NK-92 (cell line): ENCODE measurements around the gene ART3.

Experiments used
- DNase-seq: peaks from one replicate; lab custom pipeline; 2025; ENCODE audit not compliant: unreplicated experiment; lab: John Stamatoyannopoulos, UW

Gene ART3

DNA sequence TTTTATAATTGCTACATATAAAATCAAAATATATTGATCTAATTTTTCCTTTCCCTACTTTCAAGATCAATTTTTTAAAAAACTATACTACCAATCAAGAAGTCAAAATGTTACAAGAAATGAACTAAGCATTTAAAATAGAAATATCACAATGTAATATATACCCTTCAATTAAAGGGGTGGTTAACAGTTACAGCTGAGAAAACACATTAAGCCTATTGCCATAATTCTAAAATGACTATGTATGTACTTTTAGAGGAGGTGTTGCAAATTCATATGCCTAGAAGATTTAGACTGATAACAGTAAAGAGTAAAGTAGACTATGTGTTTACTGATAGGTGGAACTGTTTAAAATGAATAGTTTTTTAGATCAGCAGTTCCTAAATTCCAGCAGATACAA lies 70.0 kb downstream of the ART3 start:
- no peak for DNase-seq

DNA sequence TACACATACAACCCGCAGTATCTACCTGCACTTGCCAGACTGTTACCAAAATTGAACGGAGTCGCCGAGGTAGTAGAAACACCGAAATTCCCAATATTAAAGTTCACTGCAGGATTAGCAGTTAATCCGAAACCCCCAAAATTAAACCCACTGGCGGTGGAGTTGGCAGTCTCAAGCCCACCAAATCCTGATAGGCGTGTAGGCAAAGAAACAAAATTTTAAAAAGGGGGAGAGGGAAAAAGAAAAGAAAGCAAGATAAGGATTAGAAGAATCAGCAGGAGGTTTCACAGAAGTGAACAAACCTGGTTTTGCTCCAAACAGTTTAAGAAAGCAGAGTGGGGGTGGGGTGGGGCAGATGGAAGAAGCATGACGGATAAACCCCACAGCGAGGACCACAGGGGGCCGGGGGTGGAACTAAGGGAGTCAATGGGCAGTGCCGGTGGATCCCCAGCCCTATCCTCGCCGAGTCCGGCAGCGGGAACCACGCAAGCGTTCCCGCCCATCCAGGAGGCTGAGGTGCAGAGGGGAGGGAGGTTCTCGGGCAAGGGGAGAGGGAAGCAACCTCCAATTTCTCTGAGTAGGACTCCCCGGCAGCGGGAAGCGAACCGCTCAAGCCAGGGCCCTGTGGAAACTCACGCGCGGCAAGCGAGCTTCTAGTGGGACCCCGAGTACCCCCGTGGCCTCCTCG lies 73.1 kb downstream of the ART3 start:
- no peak for DNase-seq

DNA sequence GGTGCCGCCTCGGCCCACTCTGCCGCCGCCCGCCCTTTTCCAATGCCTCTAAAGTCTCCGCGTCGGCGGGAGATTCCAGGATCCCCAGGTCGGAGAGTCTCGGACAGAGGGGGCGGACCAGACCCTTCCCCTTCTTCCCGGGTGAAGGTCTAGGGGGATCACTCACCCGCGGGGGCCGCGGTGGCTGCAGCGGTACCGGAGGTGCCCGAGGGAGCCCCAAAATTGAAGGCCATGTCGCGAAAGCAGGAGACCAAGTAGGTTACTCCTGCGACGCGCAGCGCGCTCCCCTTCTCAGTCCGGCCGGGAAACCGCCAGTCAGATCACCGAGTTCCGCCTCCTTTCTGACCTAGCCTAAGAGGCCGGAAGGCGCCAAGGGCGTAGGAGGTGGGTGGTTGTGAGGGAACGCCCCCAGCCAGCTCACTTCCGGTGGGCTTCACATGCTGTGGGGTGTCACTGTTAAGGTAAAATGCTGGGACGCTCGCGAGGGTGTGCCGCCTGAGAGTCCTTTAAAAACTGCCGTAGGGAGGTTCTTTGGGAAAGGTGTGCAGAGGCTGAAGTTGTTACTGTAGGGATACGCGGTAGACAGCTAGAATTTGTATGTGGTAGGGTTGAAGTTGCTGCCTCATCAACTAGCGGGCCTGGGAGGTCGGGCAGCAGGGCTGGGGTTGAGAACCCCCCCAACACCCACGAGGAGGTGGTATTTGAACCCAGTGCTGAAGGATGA lies 73.8 kb downstream of the ART3 start, which contains the start of gene NUP54:
Gene NUP54 (minus strand): TSS at position 256 of the 724 bp plus-strand sequence. CDS start 23 bp downstream, at position 233.
- peak; percentile 58 for DNase-seq

DNA sequence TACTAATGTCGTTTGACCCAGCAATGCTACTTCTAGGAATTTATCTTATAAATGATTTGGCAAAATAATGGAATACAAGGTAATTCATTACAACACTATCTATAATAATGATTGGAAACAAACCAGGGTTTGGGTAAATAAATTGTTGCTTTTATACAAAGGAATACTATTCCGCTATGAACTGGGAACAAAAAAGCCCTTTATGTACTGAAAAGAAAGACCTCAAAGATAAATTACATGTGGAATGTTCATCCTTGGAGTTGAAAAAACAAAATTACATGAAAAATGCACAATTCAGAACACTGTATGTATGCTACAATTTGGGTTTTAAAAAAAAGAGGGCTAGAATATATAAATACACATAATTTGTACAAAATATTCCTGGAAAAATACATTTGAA lies 78.8 kb downstream of the ART3 start:
- no peak for DNase-seq

DNA sequence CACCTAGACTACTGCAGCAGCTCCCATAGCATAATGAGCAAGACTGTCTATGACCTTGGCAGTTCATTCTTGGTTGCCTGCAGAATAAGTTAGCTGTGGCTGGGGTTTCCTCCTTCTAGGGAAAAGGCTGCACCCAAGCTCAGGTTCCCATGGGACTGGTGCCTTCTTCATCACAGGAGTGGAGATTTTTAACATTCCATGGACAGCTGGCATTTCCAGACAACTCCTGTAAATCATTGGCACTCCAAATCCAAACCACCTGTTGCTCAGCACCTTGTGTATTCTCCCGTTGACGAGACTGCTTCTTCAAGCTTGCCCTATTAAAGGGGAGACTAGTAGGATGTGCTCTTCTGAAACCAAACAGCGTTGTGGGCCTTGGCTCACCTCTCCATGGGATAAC lies 81.5 kb downstream of the ART3 start:
- DNase-seq: no peak

DNA sequence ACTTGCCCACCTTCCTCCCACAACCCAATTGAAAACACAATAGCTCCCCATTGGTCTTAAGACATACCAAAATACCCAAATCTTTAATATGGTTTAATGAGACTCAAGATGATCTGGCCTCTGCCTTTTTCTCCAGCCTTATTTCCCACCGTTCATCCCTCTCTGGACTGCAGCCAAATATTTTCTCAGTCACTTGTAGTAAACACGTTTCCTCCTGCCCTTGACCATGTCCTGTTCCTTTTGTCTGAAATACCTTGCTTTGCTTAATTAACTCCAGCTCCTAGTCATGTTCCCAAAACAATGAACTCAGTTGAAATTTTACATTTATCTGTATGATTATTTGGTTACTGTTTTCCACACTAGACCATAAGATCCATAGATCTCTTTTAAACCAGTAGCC lies 82.1 kb downstream of the ART3 start:
- DNase-seq: no peak

DNA sequence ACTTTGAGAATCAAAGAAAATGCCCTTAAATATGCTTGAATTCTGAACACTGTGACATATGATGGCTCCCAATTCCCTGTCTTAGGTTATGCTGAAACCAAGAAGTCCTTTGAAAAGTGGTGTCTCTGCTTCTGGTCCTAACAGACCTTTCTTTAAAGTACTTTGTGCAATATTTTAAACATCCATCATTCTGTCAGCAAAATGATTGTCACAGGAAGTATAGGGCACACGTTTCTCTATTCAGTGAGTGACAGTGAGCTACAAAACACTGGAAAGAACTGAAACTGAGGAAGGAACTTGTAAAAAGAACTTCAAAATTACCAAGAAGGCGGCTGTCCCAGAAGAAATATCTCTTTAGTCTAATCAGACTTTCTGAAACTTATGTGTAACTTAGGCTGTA lies 85.8 kb downstream of the ART3 start:
- no peak for DNase-seq
